Lower leg skin (tissue), 4 donors: ENCODE measurements around the gene BCL2L11. TPM values are rescaled to one million over a fixed set of nuclear protein-coding genes. Genes with fewer than 3 reads are reported as not detected.

Experiments
- DNase-seq, 2 donors: peaks; one replicate each; pipeline ENCODE4 v3.0.0-alpha.2; 2019; ENCODE audit warnings: low spot score in 2 of 2
- H3K4me3 ChIP-seq: fragments of 200-600 bp; sonication (generic); 2 replicates; pipeline ENCODE4 v1.5.1; 2017; ENCODE audit warnings: mild to moderate bottlenecking, low read depth; ENCODE audit not compliant: poor library complexity, severe bottlenecking
- POLR2A ChIP-seq, 2 donors: fragments of 450-650 bp; IDR thresholded peaks; one replicate each; pipeline ENCODE4 v1.6.1; 2016 to 2017; ENCODE audit warnings: antibody characterized with exemption in 2 of 2, mild to moderate bottlenecking in 1 of 2, moderate library complexity in 1 of 2
- WGBS, 2 donors: methylation state at CpG; one replicate each; pipeline ENCODE4 v1.1.5; 2018; 5-methylcytosine and 5-hydroxymethylcytosine counted together
- intact Hi-C: fragments of 100-400 bp; cut with DNase I; formaldehyde crosslinking; loops from one replicate; pipeline ENCODE4 v1.15.0; 2023; ENCODE audit warnings: low total_unique reads
- total RNA-seq, 4 donors: library from RNA; depleted of rRNA; stranded (reverse); fragments of >200 nt; gene quantifications; one replicate each; pipeline ENCODE4 v1.1.0, GENCODE V29; 2016
- TF ChIP-seq, protein P1 (sequence below), 3 donors: fragments of 450-650 bp; IDR thresholded peaks; one replicate each; pipeline ENCODE4 v1.5.1; 2016; ENCODE audit warnings: antibody characterized with exemption in 3 of 3, mild to moderate bottlenecking in 3 of 3, moderate library complexity in 2 of 3

The BCL2L11 gene
- total RNA-seq, 4 donors from 2014 or later, result 5.4 to 17.2 (median 13.2) TPM

- H3K4me3 ChIP-seq, result no peak overlapping the region
- WGBS, 2 donors, result 64 to 66% methylated on average over 1 of the region's 1 CpG
- intact Hi-C loops, result no loop called here
- TF ChIP-seq, protein P1, sequence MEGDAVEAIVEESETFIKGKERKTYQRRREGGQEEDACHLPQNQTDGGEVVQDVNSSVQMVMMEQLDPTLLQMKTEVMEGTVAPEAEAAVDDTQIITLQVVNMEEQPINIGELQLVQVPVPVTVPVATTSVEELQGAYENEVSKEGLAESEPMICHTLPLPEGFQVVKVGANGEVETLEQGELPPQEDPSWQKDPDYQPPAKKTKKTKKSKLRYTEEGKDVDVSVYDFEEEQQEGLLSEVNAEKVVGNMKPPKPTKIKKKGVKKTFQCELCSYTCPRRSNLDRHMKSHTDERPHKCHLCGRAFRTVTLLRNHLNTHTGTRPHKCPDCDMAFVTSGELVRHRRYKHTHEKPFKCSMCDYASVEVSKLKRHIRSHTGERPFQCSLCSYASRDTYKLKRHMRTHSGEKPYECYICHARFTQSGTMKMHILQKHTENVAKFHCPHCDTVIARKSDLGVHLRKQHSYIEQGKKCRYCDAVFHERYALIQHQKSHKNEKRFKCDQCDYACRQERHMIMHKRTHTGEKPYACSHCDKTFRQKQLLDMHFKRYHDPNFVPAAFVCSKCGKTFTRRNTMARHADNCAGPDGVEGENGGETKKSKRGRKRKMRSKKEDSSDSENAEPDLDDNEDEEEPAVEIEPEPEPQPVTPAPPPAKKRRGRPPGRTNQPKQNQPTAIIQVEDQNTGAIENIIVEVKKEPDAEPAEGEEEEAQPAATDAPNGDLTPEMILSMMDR (IDR thresholded peaks at IDR 0.05), result no peak
- TF ChIP-seq POLR2A (IDR thresholded peaks at IDR 0.05), result no peak
- DNase-seq, result no peak
These were observed 23.1 kb downstream of the BCL2L11 start for GRCh38 chr2:111143843-111144198.

GRCh38 chr2:111145103-111145760 lies 24.5 kb downstream of the BCL2L11 start:
- no peak for TF ChIP-seq POLR2A (IDR thresholded peaks at IDR 0.05)
- TF ChIP-seq, protein P1 (IDR thresholded peaks at IDR 0.05), result no peak
- DNase-seq, result no peak
- 92 to 93% methylated on average over 7 of the region's 7 CpGs for WGBS, 2 donors
- intact Hi-C loops, result no loop called here
- no peak overlapping the region for H3K4me3 ChIP-seq

- TF ChIP-seq POLR2A (IDR thresholded peaks at IDR 0.05), result no peak
- TF ChIP-seq, protein P1 (IDR thresholded peaks at IDR 0.05), result no peak
- H3K4me3 ChIP-seq, result no peak overlapping the region
- intact Hi-C loops, result no loop called here
- no peak for DNase-seq
- WGBS, 2 donors, result 96 to 97% methylated on average over 2 of the region's 2 CpGs
These were observed 25.2 kb downstream of the BCL2L11 start for GRCh38 chr2:111145951-111146350.

DNA sequence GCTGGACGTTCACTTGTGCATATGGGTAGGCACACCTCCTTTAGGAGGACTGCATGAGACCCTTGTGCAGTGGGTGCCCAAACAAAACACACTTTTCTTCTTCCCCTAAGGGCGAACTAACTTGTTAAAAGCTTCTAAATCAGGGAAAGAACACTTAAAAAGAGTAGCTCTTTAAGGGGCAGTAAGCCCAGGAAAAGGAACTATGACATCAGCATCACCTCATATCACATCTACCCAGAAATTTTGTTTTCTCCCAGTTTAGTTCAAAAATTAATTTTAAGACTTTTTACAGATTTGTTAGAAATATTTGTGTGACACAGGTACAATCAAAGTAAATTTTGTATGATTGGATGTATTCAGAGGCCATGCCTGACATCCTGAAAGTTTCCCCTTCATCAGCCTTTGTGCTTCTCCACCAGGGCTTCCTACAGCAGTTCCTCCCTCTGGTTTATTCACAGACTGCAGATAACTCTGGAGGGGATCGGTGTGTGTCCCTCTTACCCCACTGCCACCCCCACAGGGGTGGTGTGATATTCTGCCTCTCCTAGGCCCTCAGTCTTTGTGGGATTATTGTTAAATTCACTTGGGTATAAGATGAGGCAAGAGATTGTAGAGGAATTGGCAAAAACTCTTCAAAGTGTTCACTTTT lies 27.6 kb downstream of the BCL2L11 start:
- intact Hi-C loops, result no loop called here
- no peak for DNase-seq
- H3K4me3 ChIP-seq, result no peak overlapping the region
- WGBS, 2 donors, result 83 to 92% methylated on average over 3 of the region's 3 CpGs
- TF ChIP-seq POLR2A (IDR thresholded peaks at IDR 0.05), result no peak
- TF ChIP-seq, protein P1 (IDR thresholded peaks at IDR 0.05), result no peak

DNA sequence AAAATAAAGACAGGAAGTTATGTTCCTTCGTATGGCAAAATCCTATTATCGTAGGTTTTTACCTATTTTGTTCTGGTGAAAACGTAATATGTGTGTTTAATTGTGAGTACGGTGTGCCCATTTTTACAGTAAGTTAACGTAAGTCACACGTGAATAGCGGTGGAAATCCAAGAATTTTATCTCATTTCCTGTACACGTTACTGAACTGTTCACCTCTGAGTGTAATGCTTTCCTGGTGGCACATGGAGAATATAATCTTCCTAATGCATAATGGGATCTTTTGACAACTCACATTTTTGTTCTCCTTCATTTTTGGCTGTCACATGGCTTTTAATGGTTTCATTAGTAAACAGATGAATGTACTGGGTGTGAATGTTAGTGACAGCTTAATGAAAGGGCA lies 28.2 kb downstream of the BCL2L11 start:
- H3K4me3 ChIP-seq, result no peak overlapping the region
- intact Hi-C loops, result no loop called here
- 77 to 79% methylated on average over 8 of the region's 8 CpGs for WGBS, 2 donors
- DNase-seq, result no peak
- TF ChIP-seq, protein P1 (IDR thresholded peaks at IDR 0.05), result no peak
- TF ChIP-seq POLR2A (IDR thresholded peaks at IDR 0.05), result no peak
